ENCODE measurements around the gene ACADSB.

The ACADSB gene

GRCh38 chr10:123101872-123102271 lies 93.1 kb downstream of the ACADSB start:
- no peak for DNase-seq (ENCODE audit: low read depth)

DNA sequence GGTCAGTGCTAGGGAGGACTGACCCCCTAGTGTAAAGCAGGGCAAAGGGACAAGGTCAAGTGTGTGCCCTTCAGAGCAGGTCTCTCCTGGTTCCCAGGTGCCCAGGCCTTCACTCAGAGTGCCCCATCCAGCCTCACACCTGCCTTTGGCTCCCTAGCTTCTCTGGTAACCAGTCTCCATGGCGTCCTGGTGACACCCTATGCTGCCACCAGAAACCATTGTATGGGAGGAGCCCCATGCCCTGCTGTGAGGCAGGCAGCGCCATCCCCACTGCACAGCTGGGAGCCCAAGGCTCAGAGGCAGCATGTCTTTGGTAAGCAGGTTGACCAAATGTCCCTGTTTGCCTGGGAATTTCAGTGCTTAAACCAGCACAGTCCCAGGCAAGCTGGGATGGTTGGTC lies 93.9 kb downstream of the ACADSB start:
- no peak for DNase-seq (ENCODE audit: low read depth)

- no peak for DNase-seq (ENCODE audit: low read depth)
Measured at GRCh38 chr10:123103944-123104343, 95.1 kb downstream of the ACADSB start.

Measured in stimulated activated CD8-positive, alpha-beta memory T cell treated with anti-CD3 and anti-CD28 coated beads, Interleukin-7, amount 100 ng/mL, for 24 hours (primary cell).